NCI-H2227 (cell line): ENCODE data around the gene GSE1.
"Not testable (repeated sequence)": the region's sequence is repeated elsewhere in the genome, so short reads cannot be mapped to it uniquely, and the experiment has no call there.

Experiments used
- DNase-seq: peaks from one replicate; lab custom pipeline; 2025; ENCODE audit not compliant: unreplicated experiment; lab: John Stamatoyannopoulos, UW

GSE1 gene

DNA sequence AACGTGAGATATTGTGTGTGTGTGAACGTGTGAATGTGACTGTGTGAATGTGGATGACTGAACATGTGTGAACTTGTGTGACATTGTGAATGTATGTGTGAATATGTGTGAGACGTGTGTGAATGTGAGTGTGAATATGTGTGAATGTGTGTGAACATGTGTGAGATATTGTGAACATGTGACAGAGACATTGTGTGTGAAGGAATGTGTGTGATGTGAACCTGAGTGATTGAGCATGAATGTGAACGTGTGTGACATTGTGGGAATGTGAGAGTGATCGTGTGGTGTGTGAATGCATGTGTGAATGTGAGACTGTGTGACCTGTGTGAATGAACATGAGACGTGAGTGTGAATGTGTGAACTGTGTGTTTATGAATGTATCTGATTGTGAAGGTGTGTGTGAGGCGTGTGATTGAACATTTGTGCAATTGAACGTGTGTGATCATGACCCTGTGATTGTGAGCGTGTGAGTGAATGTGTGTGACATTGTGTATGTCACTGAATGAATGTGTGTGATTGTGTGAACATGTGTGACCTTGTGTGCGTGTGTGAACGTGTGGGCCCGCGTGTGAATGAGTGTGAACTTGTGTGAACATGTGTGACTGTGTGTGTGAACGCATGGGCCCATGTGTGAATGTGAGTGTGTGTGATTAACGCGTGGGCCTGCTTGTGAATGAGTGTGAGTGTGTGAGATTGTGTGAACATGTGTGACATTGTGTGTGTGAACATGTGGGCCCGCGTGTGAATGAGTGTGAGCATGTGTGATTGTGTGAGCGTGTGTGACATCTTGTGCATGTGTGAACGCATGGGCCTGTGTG is 23.2 kb upstream of the GSE1 start:
- DNase-seq = no peak

DNA sequence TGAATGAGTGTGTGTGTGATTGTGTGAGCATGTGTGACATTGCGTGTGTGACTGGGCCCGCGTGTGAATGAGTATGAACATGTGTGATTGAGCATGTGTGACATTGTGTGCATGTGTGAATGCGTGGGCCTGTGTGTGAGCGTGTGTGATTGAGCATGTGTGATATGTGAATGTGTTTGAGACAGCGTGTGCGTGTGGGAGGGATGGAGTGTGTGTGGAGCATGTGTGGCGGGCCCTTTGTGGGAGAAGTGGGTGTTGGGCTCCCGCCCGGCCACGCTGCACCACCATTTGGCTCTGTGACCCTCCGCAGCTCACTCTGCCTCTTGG is 22.7 kb upstream of the GSE1 start:
- DNase-seq = no peak

DNA sequence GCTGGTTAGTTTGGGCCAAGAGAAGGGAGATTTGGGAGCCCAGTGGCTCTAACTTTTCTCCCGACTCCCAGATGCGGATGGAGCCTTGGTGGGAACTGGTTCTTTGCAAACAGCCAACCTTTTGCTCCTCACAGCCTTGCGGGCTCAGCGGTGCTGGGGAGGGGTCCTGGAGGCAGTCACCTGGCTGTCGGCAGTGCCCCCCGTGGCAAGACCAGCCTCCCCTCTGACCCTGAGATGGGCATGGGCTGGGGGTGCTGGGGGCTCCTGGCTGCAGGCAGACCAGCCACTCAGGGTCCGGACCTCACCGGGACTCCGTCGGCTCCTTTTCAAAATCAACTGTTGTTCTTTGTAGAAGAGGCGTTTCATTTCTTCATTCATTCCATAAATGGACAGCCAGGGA is 21.7 kb upstream of the GSE1 start:
- DNase-seq = no peak

GRCh38 chr16:85592277-85592676 is 20.8 kb upstream of the GSE1 start:
- not testable (repeated sequence) for DNase-seq

DNA sequence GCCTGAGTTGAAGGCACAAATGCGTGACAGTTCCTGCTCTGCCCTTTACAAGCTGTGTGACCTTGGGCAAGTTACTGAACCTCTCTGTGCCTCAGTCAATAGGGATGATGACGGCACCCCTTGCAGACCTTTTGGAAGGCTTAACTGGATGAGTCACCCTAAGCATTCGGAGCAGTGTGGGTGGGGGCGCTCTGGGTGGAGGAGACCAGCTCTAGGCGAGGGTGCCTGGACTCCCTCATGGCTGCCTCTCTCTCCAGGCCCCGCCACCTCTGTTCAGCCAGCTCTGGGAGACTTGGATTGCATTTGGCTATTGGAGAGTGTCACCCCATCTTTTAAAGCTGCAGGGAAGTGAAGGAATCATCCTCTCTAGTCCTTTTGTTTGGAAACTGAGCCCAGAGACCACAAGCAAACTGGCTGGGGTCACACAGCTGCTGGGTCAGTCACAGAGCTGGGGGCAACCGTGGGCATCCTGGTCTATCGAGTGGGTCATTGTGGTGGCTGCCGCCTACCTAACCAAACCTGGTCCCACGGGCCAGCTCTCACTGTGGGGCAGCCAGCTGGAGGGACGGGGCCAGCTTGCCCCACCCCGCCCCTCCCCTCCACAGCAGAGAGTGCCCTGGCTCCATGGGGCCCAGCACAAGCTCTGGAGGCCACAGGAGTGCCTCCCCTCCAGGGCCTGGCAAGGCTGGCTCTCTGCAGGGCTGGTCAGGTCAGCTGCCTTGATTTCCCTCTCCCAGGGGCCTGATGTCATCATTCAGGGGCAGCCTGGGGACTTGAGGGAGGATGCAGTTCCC is 20.2 kb upstream of the GSE1 start:
- no peak for DNase-seq

- peak; percentile 65 for DNase-seq
These were observed 19.5 kb upstream of the GSE1 start for GRCh38 chr16:85593494-85594221.

DNA sequence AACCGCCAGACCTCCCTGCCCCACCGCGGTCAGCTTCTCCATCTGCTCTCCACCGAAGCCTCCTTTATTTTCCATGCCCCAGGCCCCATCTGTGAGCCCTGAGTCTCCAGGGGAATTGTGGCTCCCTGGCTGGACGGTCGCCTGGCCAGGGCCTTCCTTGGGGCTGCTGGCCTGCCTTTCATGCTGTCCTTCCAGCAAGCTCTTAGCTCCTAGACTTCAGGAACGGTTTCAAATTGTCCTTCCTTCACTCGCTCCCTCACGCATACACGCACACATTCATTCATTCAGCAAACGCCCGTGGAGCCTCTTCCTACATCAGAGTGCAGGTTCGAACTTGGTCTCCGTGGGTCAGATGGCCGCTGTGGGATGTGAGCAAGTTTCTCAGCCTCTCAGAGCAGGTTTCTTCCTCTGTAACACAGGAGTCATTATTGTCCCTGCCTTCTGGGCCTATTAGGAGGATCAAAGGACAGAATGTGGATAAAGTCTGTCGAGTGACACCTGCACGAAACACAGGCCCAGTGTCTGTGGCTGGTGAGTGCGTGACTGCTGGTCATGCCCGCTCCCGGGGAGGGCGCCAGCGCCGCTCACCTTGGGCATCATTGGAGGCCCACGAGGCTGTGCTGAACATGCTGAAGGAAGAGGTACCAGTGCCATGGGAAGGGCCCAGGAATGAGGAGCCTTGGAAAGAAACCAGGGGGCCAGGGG is 18.7 kb upstream of the GSE1 start:
- DNase-seq = no peak

GRCh38 chr16:85594978-85595661 is 18.0 kb upstream of the GSE1 start:
- DNase-seq = no peak

DNA sequence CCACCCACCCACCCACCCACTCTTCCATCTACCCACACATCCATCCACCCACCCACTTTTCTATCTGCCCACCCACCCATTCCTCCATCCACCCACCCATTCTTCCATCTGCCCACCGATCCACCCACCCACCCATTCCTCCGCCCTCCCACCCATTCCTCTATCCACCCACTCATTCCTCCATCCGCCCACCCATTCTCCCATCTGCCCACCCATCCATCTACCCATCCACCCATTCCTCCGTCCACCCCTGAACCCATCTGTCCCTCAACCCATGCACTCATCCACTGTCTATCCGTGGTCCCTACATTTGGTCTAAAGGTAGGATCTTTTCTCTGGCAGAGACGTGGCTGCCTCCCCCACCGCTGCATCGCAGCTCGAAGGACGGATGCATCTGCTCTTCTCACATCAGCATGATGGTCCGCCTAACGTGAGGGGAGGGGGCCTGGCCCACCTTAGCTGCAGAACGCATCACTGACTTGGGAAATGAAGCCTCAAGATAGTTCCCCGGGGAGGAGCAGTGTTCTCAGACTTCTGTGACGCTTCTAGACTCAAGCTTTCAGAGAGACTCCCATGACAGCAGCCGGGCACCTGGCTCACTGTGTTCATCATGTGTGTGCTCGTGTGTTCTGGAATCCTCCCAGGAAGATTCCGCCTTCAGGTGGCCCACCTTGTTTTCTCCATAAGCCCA is 17.2 kb upstream of the GSE1 start:
- DNase-seq = no peak

GRCh38 chr16:85598141-85598540 is 15.0 kb upstream of the GSE1 start:
- no peak for DNase-seq

- no peak for DNase-seq
These were observed 13.0 kb upstream of the GSE1 start for GRCh38 chr16:85600078-85600477.

- no peak for DNase-seq
These were observed 12.4 kb upstream of the GSE1 start for GRCh38 chr16:85600530-85601271.

- no peak for DNase-seq
These were observed 11.9 kb upstream of the GSE1 start for GRCh38 chr16:85601272-85601639.

- no peak for DNase-seq
These were observed 11.3 kb upstream of the GSE1 start for GRCh38 chr16:85601730-85602401.

- DNase-seq = peak; percentile 14
These were observed 10.5 kb upstream of the GSE1 start for GRCh38 chr16:85602402-85603202.

DNA sequence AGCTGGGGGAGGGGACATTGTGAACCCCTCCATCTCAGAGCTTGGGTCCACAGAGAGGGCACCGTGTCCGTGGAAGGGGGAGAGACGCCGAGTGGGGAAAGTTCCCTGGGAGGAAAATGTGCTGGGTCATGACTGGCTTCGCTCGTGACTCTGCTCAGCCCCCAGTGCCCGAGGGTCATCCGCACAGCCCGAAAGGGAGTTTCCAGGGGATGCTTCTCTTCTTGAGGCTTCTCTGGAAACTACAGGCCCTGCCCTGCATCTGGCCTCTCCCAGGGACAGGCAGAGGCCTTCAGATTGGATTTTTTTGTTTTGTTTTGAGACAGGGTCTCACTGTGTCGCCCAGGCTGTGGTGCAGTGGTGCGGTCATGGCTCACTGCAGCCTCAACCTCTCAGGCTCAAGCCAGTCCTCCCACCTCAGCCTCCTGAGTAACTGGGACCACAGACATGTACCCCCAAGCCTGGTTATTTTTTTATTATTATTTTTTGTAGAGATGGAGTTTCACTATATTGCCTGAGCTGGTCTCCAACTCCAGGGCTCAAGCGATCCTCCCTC is 9.8 kb upstream of the GSE1 start:
- no peak for DNase-seq

GRCh38 chr16:85604145-85604705 is 8.9 kb upstream of the GSE1 start:
- no peak for DNase-seq
